Tibial nerve (tissue), 4 donors: ENCODE results near the gene TNK2. TPM values are rescaled to one million over a fixed set of nuclear protein-coding genes. Genes with fewer than 3 reads are reported as not detected.
A peak's percentile ranks its signal among the peaks of the same experiment; 100 is the strongest.

ENCODE experiments used
- DNase-seq, 2 donors: peaks; one replicate each; pipeline ENCODE4 v3.0.0-alpha.2; 2019; ENCODE audit warnings: low spot score in 2 of 2
- H3K27ac ChIP-seq, 4 donors: fragments of 200-600 bp; sonication (generic) in 3 of 4; one replicate each; pipeline ENCODE4 v1.5.1; 2017 to 2019; ENCODE audit warnings: mild to moderate bottlenecking in 1 of 4
- H3K27me3 ChIP-seq, 2 donors: fragments of 200-600 bp; sonication (generic) in 1 of 2; one replicate each; pipeline versions ENCODE4 v1.5.1 to v1.6.0; 2017 to 2019
- H3K36me3 ChIP-seq, 3 donors: fragments of 200-600 bp; sonication (generic); one replicate each; pipeline ENCODE4 v1.5.1; 2018 to 2019
- H3K4me1 ChIP-seq, 4 donors: fragments of 200-600 bp; sonication (generic) in 3 of 4; one replicate each; pipeline ENCODE4 v1.5.1; 2017 to 2019
- H3K4me3 ChIP-seq, 4 donors: fragments of 200-600 bp; sonication (generic) in 3 of 4; one replicate each; pipeline ENCODE4 v1.5.1; 2017 to 2019; ENCODE audit warnings: mild to moderate bottlenecking in 1 of 4, moderate library complexity in 1 of 4
- H3K9me3 ChIP-seq, 4 donors: fragments of 200-600 bp; sonication (generic) in 3 of 4; one replicate each; pipeline ENCODE4 v1.5.1; 2017 to 2019
- EP300 ChIP-seq, 2 donors: sonication (generic); formaldehyde crosslinking; IDR thresholded peaks; one replicate each; pipeline ENCODE4 v1.6.1; 2017; ENCODE audit warnings: antibody characterized with exemption in 2 of 2, mild to moderate bottlenecking in 1 of 2
- POLR2A ChIP-seq, 2 donors: fragments of 450-650 bp; IDR thresholded peaks; one replicate each; pipeline ENCODE4 v1.6.1; 2017; ENCODE audit warnings: antibody characterized with exemption in 2 of 2, mild to moderate bottlenecking in 2 of 2, moderate library complexity in 2 of 2
- WGBS, 2 donors: methylation state at CpG; one replicate each; pipeline ENCODE4 v1.1.5; 2018; 5-methylcytosine and 5-hydroxymethylcytosine counted together
- total RNA-seq, 4 donors: library from RNA; depleted of rRNA; stranded (reverse); fragments of >200 nt; gene quantifications; one replicate each; pipeline ENCODE4 v1.1.0, GENCODE V29; 2016
- TF ChIP-seq, protein P1 (sequence below), 5 experiments: fragments of 200-600 bp in 3 of 5; fragments of 450-650 bp in 2 of 5; sonication (generic) in 3 of 5; IDR thresholded peaks; one replicate each; pipeline ENCODE4 v1.5.1; 2016 to 2019; ENCODE audit warnings: antibody characterized with exemption in 5 of 5, mild to moderate bottlenecking in 3 of 5, moderate library complexity in 2 of 5

TNK2 gene
- total RNA-seq, 4 donors from 2014 or later, result 22.2 to 81.9 (median 34.0) TPM

DNA sequence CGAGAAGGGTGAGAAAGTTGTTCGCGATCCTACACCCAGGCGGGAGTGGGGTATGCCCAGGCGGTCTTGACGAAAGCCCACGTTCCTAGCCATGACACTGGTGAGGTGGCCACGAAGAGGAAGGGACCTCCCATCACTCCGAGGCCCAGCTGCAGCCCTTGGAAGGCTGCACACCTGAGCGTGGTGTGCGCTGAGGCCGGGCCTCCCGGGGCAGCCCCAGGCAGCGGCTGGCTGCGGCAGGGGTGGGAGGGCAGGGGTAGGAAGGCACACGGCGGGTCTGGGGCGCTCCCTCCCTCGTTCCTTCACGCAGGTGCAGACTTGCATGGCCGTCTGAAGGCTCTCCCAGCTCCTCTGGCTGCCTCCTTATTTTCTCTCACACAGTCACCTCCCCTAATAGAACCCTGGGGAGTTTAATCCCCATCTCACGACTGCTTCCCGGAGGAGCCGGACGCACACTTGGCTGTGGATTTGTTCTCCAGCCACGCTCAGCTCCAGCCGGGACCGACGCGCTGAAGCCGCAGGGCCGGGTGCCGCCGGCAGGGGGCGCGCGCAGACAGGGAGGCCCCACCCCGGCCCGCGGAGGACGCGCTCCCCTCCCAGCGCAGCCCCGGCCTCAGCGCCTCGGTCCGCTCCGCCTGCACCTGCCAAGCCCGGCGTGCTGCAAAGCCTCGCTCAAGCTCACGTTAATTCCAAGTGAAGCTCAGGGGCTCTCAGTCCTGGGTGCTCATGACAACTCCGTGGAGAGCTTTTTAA is 58.9 kb downstream of the TNK2 start:
- Histone ChIP-seq H3K36me3 (no peaks in the 10 kb centered on the region), H3K4me3 (no peak overlapping the region), H3K27ac (no peak overlapping the region), H3K9me3 (no peaks in the 10 kb centered on the region), H3K27me3 (no peaks in the 10 kb centered on the region), H3K4me1 (peaks cover 0 to 5% (median 0%) of the 10 kb centered on the region in 4 donors)
- WGBS, 2 donors, result 87 to 90% methylated on average over 48 to 53 of the region's 53 CpGs
- no peak for DNase-seq
- TF ChIP-seq, protein P1, sequence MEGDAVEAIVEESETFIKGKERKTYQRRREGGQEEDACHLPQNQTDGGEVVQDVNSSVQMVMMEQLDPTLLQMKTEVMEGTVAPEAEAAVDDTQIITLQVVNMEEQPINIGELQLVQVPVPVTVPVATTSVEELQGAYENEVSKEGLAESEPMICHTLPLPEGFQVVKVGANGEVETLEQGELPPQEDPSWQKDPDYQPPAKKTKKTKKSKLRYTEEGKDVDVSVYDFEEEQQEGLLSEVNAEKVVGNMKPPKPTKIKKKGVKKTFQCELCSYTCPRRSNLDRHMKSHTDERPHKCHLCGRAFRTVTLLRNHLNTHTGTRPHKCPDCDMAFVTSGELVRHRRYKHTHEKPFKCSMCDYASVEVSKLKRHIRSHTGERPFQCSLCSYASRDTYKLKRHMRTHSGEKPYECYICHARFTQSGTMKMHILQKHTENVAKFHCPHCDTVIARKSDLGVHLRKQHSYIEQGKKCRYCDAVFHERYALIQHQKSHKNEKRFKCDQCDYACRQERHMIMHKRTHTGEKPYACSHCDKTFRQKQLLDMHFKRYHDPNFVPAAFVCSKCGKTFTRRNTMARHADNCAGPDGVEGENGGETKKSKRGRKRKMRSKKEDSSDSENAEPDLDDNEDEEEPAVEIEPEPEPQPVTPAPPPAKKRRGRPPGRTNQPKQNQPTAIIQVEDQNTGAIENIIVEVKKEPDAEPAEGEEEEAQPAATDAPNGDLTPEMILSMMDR (IDR thresholded peaks at IDR 0.05), result peak in 1 of 5 experiments; percentile 4
- no peak for TF ChIP-seq EP300 (IDR thresholded peaks at IDR 0.05)
- no peak for TF ChIP-seq POLR2A (IDR thresholded peaks at IDR 0.05)

DNA sequence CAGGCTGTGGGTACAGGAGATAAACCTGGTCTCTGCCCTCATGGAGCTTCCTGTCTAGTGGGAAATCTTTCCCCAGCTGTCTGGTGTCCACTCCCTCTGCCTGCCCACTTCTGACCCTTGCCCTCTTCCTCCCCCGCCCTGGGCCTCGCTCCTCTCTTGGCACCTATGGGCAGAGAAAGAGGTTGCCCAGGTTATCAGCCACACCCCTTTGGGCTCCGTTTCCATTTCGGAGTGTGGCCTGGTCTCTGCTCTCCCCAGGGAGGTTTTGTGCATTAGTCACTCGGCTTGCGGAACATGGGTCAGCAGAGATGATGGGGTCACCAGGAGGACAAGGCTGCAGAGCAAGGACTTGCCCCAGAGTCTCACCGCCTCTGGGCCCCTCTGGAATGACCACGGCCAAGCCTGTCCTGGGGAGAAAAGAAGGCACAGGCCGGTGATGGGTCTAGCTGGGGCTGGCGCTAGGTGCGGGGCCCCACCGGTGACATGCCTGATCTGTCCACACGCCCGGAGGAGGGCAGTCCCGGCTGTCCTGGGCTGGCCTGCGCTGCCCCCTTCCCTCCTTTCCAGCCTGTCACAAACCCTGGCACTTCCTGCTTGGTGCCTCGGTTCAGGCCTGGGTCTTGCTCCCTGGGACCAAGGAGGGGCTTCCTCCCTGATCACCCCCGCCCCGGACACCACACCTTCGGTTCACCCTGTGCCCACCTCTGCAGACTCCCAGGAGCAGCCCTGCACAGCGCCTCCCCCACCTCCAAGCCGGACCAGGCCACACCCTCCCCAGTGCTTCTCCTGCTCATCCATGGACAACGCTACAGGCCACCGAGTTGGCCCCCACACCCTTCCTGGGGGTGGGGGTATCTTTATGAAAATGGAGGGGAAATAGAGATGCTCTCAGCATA is 61.0 kb downstream of the TNK2 start:
- Histone ChIP-seq H3K36me3 (no peaks in the 10 kb centered on the region), H3K4me1 (peaks cover 0 to 5% (median 0%) of the 10 kb centered on the region in 4 donors), H3K27ac (no peak overlapping the region), H3K27me3 (no peaks in the 10 kb centered on the region), H3K9me3 (no peaks in the 10 kb centered on the region), H3K4me3 (no peak overlapping the region)
- no peak for DNase-seq
- 72 to 82% methylated on average over 15 to 16 of the region's 24 CpGs for WGBS, 2 donors
- TF ChIP-seq, protein P1 (IDR thresholded peaks at IDR 0.05), result no peak
- no peak for TF ChIP-seq POLR2A (IDR thresholded peaks at IDR 0.05)

DNA sequence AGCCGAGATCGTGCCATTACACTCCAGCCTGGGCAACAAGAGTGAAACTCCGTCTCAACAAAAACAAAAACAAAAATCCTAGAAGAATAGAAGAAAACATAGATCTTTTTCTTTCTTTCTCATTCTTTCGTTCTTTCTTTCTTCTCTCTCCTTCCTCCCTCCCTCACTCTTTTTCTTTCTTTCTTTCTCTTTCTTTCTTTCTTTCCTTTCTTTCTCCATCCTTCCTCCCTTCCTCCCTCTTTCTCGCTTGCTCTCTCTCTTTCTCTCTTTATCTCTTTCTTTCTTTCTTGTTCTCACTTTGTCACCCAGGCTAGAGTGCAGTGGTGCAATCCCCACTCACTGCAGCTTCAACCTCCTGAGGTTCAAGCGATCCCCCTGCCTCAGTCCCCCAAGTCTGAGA is 62.9 kb downstream of the TNK2 start:
- Histone ChIP-seq H3K4me3 (no peak overlapping the region), H3K27ac (no peak overlapping the region), H3K36me3 (no peaks in the 10 kb centered on the region), H3K27me3 (no peaks in the 10 kb centered on the region), H3K9me3 (no peaks in the 10 kb centered on the region), H3K4me1 (no peaks in the 10 kb centered on the region)
- WGBS, 2 donors, result 92 to 93% methylated on average over 6 of the region's 6 CpGs
- DNase-seq, result no peak
- TF ChIP-seq POLR2A (IDR thresholded peaks at IDR 0.05) (no peak), EP300 (IDR thresholded peaks at IDR 0.05) (no peak)
- TF ChIP-seq, protein P1 (IDR thresholded peaks at IDR 0.05), result no peak

DNA sequence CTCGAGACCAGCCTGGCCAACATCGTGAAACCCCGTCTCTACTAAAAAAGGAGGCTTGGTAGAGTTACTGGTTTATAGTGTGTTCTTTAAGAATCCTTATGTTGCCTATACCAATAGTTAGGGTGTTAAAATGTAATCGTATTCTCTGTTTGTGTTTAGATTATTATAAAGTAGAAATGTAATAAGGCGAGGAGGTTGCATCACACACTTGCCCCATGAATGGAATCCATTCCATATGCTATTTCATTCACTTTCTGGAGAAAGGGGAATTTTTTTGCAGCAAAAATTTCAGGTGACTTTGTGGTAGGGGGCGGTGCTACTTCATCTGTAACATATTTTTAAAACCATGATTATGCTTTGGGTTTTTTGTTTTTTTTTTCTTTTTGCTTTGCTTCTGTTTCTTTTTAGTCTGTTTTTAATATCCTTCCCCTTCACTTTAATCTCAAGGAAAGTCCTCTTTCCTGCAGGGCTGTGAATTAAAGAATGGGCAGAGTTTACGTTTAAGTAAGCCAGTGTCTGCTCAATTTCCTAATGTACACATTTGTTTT is 63.6 kb downstream of the TNK2 start:
- Histone ChIP-seq H3K9me3 (no peaks in the 10 kb centered on the region), H3K27ac (no peak overlapping the region), H3K4me1 (no peaks in the 10 kb centered on the region), H3K4me3 (no peak overlapping the region), H3K27me3 (peaks cover 0 to 2% of the 10 kb centered on the region in 2 donors), H3K36me3 (no peaks in the 10 kb centered on the region)
- DNase-seq, result no peak
- TF ChIP-seq EP300 (IDR thresholded peaks at IDR 0.05) (no peak), POLR2A (IDR thresholded peaks at IDR 0.05) (no peak)
- TF ChIP-seq, protein P1 (IDR thresholded peaks at IDR 0.05), result no peak
- WGBS, 2 donors, result 85 to 89% methylated on average over 7 of the region's 7 CpGs
